Occipital lobe (tissue), 2 donors: ENCODE data around the gene CACNA1I. TPM values are rescaled to one million over a fixed set of nuclear protein-coding genes. Genes with fewer than 3 reads are reported as not detected.

ENCODE experiments used
- DNase-seq: peaks from one replicate; lab custom pipeline; 2025; lab: John Stamatoyannopoulos, UW
- total RNA-seq: library from RNA; depleted of rRNA; stranded (reverse); fragments of >200 nt; gene quantifications from one replicate; pipeline ENCODE4 v1.2.3, GENCODE V29; 2014

CACNA1I gene
- total RNA-seq, 1 donor from 2014 or later = 6.7 TPM

GRCh38 chr22:39648630-39648950, 78.0 kb downstream of the CACNA1I start:
- no peak for DNase-seq

DNA sequence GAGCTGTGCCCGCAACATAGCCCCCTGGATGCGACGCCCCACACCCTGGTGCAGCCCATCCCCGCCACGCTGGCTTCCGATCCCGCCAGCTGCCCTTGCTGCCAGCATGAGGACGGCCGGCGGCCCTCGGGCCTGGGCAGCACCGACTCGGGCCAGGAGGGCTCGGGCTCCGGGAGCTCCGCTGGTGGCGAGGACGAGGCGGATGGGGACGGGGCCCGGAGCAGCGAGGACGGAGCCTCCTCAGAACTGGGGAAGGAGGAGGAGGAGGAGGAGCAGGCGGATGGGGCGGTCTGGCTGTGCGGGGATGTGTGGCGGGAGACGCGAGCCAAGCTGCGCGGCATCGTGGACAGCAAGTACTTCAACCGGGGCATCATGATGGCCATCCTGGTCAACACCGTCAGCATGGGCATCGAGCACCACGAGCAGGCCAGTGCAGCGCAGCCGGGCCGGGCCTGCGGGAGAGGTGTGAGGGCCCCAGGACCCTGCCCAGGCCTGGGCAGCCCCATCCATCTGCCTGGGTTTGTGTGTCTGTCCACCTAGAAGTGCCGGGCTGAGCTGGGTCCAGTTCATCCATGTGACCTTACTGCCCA, 79.0 kb downstream of the CACNA1I start:
- no peak for DNase-seq

DNA sequence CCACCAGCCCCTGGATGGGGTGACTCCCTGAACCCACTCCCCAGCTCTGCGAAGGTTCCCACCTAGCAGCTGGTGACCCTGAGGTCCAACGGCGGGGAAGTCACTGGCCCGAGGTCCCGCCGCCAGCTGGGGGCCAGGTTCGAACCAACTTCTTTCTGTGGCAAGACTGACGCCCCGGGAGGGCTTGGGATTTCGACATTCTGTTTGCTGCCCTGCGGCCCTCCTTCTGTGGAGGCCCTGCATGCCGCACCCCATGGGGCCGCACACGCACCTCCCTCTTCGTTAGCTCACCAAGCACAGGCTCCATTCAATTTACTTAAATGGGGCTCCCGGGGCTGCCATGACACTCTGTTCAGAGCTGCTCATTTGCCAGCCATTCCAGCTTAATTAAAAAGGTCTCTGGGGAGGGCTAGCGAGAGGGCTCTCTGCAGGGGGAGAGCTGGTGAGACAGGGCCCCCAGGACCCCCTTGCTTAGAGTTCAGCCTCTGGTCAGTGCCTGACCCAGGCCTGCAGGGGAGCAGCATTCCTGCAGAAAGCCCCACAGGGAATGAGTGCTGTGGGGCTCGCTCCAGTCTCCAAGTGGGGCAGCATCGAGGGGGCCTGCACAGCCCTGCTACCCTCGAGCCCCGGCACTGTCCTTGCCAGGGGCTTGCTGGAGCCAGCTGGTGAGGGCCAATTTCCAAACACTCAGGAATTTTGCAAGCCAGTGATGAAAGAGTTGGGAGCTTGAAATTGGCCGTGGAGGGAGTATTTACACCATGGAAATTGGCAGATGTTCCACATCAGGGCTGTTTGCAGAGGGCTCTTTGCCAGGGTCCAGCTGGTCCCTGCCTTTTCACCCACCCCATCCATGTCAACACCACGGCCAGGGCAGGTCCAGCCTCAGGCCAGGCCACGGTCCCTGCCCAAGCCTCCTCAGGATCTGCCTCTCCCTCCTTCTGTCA, 80.8 kb downstream of the CACNA1I start:
- DNase-seq = no peak

DNA sequence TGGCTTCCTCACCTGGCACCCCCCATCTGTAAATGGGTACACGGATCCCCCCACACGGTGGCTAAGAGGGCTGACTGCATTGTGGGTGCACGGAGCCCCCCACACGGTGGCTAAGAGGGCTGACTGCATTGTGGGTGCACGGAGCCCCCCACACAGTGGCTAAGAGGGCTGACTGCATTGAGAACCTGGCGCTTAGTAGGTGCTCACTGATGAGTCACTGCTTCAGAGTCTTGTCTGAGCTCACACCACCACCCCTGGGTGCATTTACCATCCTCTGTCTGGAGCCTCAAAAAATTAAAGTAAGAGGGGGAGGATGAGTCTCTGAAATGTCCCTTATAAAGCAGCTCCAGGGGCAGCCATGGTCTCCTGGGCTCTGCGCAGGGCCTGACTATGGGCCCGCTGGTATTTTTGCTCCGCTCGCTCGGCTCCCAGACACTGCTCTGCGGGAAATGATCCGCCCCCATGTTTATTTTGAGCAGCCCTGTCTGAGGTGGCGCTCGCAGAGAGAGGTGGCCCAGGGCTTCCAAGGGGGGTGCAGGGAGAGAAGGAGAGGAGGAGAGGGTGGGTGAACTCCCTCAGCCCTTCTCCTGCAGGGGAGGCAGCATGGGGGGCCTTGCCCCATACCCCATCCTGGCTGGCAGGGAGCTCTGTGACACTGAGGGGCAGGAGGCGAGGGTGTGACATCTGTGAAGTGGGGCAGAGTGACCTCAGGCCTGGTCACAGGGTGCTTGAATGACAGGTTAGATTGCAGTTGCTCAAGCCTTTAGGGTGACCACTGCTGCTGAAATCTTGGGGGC, 82.6 kb downstream of the CACNA1I start:
- peak; percentile 20 for DNase-seq

DNA sequence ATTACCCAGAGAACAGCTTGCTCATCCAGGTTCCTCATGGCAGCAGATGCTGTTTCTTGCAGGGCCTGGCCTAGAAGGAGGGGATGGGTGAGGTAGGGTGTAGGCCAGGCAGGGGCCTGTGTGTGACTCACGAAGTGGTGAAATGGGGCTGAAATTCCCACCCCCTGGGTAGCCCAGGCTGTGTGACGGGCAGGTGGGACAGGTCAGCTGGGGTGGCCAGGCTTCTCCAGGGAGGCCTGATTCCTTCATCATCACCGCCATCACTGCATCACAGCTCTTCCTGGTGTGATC, 83.2 kb downstream of the CACNA1I start:
- no peak for DNase-seq

GRCh38 chr22:39654131-39654926, 83.8 kb downstream of the CACNA1I start:
- no peak for DNase-seq

DNA sequence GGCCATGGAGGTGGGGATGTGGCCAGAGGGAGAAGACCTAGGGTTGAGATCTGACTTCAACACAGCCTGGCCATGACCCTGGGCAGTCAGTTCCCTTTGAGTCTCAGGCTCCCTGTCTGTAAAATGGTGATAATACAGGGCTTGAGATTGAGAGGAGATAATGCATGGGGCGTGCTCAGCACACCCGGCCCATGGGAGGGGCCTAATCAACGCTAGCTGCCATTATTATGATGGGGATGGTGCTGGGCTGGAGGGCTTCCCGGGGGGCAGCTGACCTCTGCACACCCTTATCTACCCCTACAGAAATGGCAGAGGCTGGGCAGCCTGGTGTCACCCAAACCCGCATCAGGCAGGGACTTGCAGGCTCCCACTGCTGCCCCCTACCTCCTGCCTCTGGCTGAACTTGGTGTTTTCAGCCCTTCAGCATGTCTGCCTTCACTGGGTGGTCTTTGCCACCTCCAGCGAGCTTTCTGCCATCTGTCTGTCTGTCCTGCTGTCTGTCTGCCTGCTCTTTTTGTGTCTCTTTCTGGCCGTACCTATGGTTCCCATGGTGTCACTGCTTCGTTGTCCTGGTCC, 84.5 kb downstream of the CACNA1I start:
- DNase-seq = no peak

GRCh38 chr22:39655831-39656230, 85.3 kb downstream of the CACNA1I start:
- no peak for DNase-seq

DNA sequence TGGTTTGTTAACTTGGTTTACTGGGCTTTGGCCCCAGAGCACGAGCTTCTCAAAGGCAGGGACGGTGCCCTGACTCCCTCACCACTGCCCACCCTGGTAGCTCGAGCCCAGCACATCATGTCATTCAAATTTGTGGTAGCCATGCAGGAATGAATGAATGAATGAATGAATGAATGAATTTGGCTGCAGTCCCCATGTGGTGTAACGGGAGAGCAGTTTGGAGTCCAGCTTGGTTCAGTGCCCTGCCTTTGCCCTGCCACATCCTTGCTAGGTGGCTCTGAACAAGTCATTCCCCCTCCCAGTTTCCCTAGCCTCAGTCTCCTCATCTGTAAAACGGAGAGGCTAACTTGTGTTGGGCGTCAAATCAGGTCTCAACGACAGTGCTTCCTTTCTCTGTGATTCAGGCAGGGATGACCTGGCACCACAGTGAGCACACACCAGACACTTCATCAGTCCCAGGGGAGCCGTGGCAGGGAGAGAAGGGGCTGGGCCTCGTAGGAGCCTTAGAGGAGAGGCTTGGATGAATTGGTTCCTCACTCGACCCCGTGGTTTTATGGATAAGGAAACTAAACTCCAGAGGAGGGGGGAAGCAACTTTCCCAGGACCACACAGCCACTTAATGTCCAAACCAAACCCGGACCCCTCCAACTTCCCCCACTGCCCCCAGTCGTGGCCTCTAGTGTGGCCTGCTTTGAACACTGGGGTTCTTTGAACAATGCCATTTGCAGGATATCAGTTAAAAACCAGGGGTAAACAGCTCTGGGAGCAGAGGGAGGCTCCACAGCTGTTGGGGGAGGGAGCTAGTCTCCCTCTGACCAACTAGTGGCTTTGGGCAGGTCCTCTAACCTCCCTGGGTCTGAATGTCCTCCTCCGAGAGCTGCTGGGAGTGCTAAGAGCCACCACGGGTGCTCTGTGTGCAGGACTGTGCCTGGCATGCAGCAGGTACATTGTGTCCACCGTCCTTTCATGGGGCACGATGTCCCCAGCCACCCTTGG, 86.2 kb downstream of the CACNA1I start:
- DNase-seq = no peak

DNA sequence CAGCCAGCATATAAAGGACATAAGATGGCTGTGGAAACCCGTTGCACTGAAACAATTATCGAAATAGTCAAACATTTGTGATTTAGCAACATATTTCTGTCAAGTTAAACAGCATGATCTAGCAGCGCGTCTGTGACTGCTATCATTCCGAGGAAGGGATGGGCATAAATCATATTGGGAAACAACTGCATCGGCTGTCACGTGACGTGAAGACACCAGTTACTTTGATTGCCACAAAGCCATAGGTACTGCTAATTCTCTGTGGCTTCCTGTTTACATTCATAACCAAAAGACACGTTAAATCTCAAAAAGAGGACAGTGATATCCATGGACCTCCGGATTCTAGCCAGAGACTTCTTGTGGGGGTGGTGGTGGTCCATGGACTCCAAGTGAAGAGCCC, 87.8 kb downstream of the CACNA1I start:
- DNase-seq = no peak

- DNase-seq = no peak
Measured at GRCh38 chr22:39658806-39659463, 88.4 kb downstream of the CACNA1I start.

DNA sequence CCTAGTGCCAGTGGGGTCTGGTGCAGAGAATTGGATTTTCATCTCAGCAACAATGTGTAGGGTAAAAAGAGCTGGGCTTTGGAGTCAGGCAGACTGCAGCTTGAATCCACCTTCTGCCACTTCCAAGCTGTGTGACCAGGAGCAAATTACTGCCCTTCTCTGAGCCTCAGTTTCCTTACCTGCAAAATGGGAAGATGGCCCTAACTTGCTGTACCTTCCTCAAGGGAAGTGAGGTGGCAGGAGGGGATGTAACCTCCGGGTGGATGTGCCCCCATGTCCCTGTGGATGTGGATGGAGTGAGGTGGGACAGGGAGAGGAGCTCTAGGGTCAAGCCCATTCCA, 90.9 kb downstream of the CACNA1I start:
- no peak for DNase-seq

GRCh38 chr22:39661842-39662685, 91.5 kb downstream of the CACNA1I start:
- no peak for DNase-seq

DNA sequence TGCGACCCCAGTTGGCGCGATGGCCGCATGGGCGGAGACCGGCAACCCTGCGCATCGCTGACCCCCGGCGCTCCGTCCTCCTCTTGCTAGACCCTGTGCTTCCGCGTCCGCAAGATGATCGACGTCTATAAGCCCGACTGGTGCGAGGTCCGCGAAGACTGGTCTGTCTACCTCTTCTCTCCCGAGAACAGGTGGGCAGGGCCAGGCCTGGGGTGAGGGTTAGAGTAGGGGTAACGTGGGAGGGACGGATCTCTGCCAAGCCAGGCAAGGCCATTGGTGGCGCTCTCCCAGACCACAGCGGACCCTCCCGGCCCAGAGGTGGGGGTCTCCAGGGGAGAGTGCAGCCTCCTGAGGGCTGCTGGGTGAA, 92.1 kb downstream of the CACNA1I start:
- DNase-seq = no peak

- DNase-seq = no peak
Measured at GRCh38 chr22:39663751-39664150, 93.2 kb downstream of the CACNA1I start.

- no peak for DNase-seq
Measured at GRCh38 chr22:39664485-39665200, 94.1 kb downstream of the CACNA1I start.

DNA sequence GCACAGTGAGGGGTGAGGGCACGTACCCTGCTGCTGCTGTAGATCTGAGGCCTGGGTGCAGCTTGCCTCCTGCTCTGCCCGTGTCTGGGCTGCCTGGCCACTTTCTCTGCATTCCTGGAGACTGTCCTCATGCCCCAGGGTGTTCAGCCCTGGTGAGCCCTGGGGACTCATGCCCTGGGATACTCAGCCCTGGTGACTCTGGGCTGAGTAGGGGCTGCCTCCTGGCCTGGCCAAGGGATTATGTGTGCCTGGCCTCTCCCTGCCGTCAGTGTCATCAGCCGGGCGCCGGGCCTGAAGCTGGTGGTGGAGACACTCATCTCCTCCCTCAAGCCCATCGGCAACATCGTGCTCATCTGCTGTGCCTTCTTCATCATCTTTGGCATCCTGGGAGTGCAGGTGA, 94.7 kb downstream of the CACNA1I start:
- DNase-seq = no peak
